Hepatocyte (in vitro differentiated cells): ENCODE data around the gene UPF2. TPM values are rescaled to one million over a fixed set of nuclear protein-coding genes. Genes with fewer than 3 reads are reported as not detected.
"Not testable (repeated sequence)": the region's sequence is repeated elsewhere in the genome, so short reads cannot be mapped to it uniquely, and the experiment has no call there.

Experiments
- DNase-seq: peaks from one replicate; pipeline ENCODE4 v3.0.0-alpha.2; 2016; ENCODE audit warnings: low spot score
- H2AFZ ChIP-seq: fragments of 200-600 bp; sonication (generic); 2 replicates; pipeline ENCODE4 v1.6.0; 2016; ENCODE audit warnings: antibody characterized with exemption, mild to moderate bottlenecking
- H3K27ac ChIP-seq: fragments of 200-600 bp; sonication (generic); 2 replicates; pipeline ENCODE4 v1.5.1; 2016; ENCODE audit warnings: mild to moderate bottlenecking
- H3K27me3 ChIP-seq: fragments of 200-600 bp; sonication (generic); 2 replicates; pipeline ENCODE4 v1.6.1; 2016
- H3K36me3 ChIP-seq: fragments of 200-600 bp; sonication (generic); replicated peaks from 2 replicates; pipeline ENCODE4 v1.5.1; 2016; ENCODE audit warnings: low read depth; ENCODE audit not compliant: insufficient read depth
- H3K4me1 ChIP-seq: fragments of 200-600 bp; sonication (generic); 2 replicates; pipeline ENCODE4 v1.5.1; 2016; ENCODE audit warnings: mild to moderate bottlenecking, moderate library complexity; ENCODE audit not compliant: insufficient read depth
- H3K4me2 ChIP-seq: fragments of 200-600 bp; sonication (generic); 2 replicates; pipeline ENCODE4 v1.6.0; 2016
- H3K4me3 ChIP-seq: fragments of 200-600 bp; sonication (generic); 2 replicates; pipeline ENCODE4 v1.5.1; 2016; ENCODE audit warnings: mild to moderate bottlenecking
- H3K79me2 ChIP-seq: fragments of 200-600 bp; sonication (generic); 2 replicates; pipeline ENCODE4 v1.6.0; 2017; ENCODE audit warnings: mild to moderate bottlenecking
- H3K9me2 ChIP-seq: fragments of 200-600 bp; sonication (generic); replicated peaks from 2 replicates; pipeline ENCODE4 v1.6.0; 2017; ENCODE audit warnings: mild to moderate bottlenecking; ENCODE audit not compliant: insufficient read depth
- H3K9me3 ChIP-seq: fragments of 200-600 bp; sonication (generic); 2 replicates; pipeline ENCODE4 v1.5.1; 2016; ENCODE audit warnings: low read depth, mild to moderate bottlenecking
- H4K20me1 ChIP-seq: fragments of 200-600 bp; sonication (generic); 2 replicates; pipeline ENCODE4 v1.6.0; 2016; ENCODE audit warnings: mild to moderate bottlenecking; ENCODE audit not compliant: insufficient read depth, poor library complexity, severe bottlenecking
- EZH2 ChIP-seq: fragments of 200-600 bp; sonication (generic); IDR thresholded peaks from 2 replicates; pipeline ENCODE4 v1.6.1; 2016; ENCODE audit warnings: antibody characterized with exemption, mild to moderate bottlenecking, borderline replicate concordance
- EZH2phosphoT487 ChIP-seq: fragments of 200-600 bp; sonication (generic); IDR thresholded peaks from one replicate; pipeline ENCODE4 v1.6.1; 2018; ENCODE audit warnings: antibody characterized with exemption, mild to moderate bottlenecking, low read depth, moderate library complexity; ENCODE audit not compliant: unreplicated experiment, severe bottlenecking
- WGBS: methylation state at CpG from one replicate; pipeline ENCODE4 v1.1.6; 2016; ENCODE audit warnings: low lambda C conversion rate; ENCODE audit errors: missing lambda C conversion rate; 5-methylcytosine and 5-hydroxymethylcytosine counted together
- polyA plus RNA-seq: library from polyadenylated mRNA; unstranded; fragments of >200 nt; fragmentation: Nextera tagmentation; extraction: Ambion mirVana; gene quantifications from 2 replicates; pipeline ENCODE4 v1.2.1, GENCODE V29; 2016
- total RNA-seq: library from RNA; depleted of rRNA; stranded (reverse); fragments of >200 nt; gene quantifications from 2 replicates; pipeline ENCODE4 v1.2.3, GENCODE V29; 2014
- TF ChIP-seq, protein P1 (sequence below): fragments of 200-600 bp; sonication (generic); IDR thresholded peaks from 2 replicates; pipeline ENCODE4 v1.5.1; 2016; ENCODE audit warnings: antibody characterized with exemption, mild to moderate bottlenecking; ENCODE audit not compliant: poor library complexity

UPF2 gene
- total and polyA plus RNA-seq, 2 experiments from 2014 or later, result 12.3 to 14.5 TPM

DNA sequence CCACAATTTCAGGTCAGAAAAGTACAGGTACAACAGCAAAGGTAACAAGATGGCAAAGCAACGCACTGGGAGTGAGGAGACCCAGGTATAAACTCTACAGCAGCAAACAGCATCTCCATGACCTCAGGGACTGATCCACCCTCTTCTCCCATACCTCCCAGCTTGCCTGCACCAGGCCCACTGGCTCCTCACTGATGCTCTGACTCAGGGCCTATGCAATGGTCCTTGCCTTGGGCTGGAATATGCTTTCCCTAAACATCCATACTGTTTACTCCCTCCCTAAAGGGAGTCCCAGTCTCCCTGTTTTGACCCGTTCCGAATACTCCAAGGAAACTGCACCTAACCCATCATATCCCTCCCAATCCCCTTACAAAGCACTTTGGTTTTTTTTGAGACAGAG, 60.4 kb downstream of the UPF2 start:
- WGBS, result 100% methylated on average over 3 of the region's 3 CpGs
- Histone ChIP-seq H3K4me3 (no peak overlapping the region), H2AFZ (no peak overlapping the region), H3K9me2 (no peaks in the 10 kb centered on the region), H3K27ac (no peak overlapping the region), H3K4me2 (no peak overlapping the region), H4K20me1 (no peaks in the 10 kb centered on the region), H3K79me2 (peaks cover 8% of the 10 kb centered on the region), H3K36me3 (no peaks in the 10 kb centered on the region), H3K27me3 (no peaks in the 10 kb centered on the region), H3K4me1 (no peaks in the 10 kb centered on the region), H3K9me3 (no peaks in the 10 kb centered on the region)
- TF ChIP-seq EZH2phosphoT487, result no peak
- no peak for TF ChIP-seq EZH2
- TF ChIP-seq, protein P1, sequence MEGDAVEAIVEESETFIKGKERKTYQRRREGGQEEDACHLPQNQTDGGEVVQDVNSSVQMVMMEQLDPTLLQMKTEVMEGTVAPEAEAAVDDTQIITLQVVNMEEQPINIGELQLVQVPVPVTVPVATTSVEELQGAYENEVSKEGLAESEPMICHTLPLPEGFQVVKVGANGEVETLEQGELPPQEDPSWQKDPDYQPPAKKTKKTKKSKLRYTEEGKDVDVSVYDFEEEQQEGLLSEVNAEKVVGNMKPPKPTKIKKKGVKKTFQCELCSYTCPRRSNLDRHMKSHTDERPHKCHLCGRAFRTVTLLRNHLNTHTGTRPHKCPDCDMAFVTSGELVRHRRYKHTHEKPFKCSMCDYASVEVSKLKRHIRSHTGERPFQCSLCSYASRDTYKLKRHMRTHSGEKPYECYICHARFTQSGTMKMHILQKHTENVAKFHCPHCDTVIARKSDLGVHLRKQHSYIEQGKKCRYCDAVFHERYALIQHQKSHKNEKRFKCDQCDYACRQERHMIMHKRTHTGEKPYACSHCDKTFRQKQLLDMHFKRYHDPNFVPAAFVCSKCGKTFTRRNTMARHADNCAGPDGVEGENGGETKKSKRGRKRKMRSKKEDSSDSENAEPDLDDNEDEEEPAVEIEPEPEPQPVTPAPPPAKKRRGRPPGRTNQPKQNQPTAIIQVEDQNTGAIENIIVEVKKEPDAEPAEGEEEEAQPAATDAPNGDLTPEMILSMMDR, result no peak
- DNase-seq, result no peak

DNA sequence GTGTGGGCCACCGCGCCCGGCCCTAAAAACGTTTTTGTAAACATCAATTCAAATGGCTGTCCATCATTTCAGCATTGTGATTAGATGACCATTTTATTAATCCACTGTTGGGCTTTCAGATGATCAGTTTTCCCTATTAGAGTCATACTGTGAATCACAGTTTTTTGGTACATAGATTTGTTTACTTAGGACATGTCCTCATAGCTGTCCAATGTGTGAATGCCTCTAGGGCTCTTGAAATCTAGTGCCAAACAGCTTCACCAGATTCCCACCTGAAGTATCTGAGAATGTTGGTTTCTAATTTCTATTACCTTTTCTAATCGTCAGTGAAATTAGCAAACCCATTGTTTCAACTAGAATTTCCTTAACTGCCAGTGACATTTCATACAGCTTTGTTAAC, 66.8 kb downstream of the UPF2 start:
- Histone ChIP-seq H3K27me3 (no peaks in the 10 kb centered on the region), H3K4me2 (no peak overlapping the region), H3K27ac (no peak overlapping the region), H3K36me3 (no peaks in the 10 kb centered on the region), H3K79me2 (no peaks in the 10 kb centered on the region), H3K9me3 (no peaks in the 10 kb centered on the region), H4K20me1 (no peaks in the 10 kb centered on the region), H3K4me3 (no peak overlapping the region), H2AFZ (no peak overlapping the region), H3K9me2 (no peaks in the 10 kb centered on the region), H3K4me1 (no peaks in the 10 kb centered on the region)
- no peak for TF ChIP-seq EZH2phosphoT487
- TF ChIP-seq, protein P1, result no peak
- TF ChIP-seq EZH2, result no peak
- no peak for DNase-seq
- WGBS, result 98% methylated on average over 5 of the region's 5 CpGs

DNA sequence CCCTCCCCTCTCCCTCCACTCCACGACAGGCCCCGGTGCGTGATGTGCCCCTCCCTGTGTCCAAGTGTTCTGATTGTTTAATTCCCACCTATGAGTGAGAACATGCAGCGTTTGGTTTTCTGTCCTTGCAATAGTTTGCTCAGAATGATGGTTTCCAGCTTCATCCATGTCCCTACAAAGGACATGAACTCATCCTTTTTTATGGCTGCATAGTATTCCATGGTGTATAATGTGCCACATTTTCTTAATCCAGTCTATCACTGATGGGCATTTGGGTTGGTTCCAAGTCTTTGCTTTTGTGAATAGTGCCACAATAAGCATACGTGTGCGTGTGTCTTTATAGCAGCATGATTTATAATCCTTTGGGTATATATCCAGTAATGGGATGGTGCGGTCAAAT, 70.1 kb downstream of the UPF2 start:
- not testable (repeated sequence) for H2AFZ ChIP-seq, DNase-seq, H3K27ac ChIP-seq, H4K20me1 ChIP-seq, H3K27me3 ChIP-seq, H3K4me1 ChIP-seq, H3K4me3 ChIP-seq, H3K9me2 ChIP-seq, H3K36me3 ChIP-seq, H3K9me3 ChIP-seq, H3K79me2 ChIP-seq, H3K4me2 ChIP-seq
- 99% methylated on average over 7 of the region's 7 CpGs for WGBS

DNA sequence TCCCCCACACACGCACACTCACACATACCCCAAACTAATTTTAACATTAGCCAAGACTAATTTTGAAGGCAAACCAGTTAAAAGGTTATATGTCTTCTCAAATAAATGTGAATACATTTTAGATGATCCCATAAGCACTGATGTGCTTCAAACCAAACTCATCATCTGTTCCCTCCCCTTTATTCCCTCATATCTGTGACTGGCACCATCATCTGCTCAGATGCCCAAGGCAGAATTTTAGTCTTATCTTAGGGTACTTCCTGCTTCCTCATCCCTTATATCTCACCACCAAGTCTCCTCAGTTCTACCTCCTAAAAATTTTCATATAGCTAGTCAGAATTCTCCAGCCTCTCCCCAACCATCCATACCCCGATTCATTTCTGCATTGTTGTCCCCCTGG, 80.4 kb downstream of the UPF2 start:
- Histone ChIP-seq H2AFZ (no peak overlapping the region), H3K4me3 (no peak overlapping the region), H3K79me2 (no peaks in the 10 kb centered on the region), H4K20me1 (no peaks in the 10 kb centered on the region), H3K4me2 (no peak overlapping the region), H3K27me3 (no peaks in the 10 kb centered on the region), H3K27ac (no peak overlapping the region), H3K9me3 (peaks cover 10% of the 10 kb centered on the region), H3K4me1 (no peaks in the 10 kb centered on the region), H3K36me3 (peaks cover 4% of the 10 kb centered on the region), H3K9me2 (no peaks in the 10 kb centered on the region)
- no peak for TF ChIP-seq EZH2
- 100% methylated on average over 2 of the region's 2 CpGs for WGBS
- DNase-seq, result no peak

DNA sequence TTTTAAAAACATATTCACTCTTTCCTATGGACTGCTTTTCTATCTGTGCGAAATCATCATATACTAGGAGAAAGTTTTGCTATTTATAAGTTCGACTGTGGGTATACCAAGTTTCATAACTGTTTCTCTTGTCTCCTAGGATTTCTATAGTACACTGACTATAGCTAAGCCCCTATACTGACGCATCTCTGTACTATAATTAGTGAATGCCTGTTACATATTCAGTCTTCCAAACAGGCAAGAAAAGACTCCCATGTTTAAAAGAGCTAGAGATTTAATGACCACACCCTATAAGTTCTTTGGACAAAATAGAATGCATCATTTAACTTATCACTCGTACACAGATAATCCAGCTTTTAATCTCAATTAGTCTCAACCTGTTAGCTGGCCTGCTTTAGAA, 80.8 kb downstream of the UPF2 start:
- Histone ChIP-seq H3K9me2 (no peaks in the 10 kb centered on the region), H4K20me1 (no peaks in the 10 kb centered on the region), H3K27me3 (no peaks in the 10 kb centered on the region), H3K4me3 (no peak overlapping the region), H3K27ac (no peak overlapping the region), H3K36me3 (peaks cover 3% of the 10 kb centered on the region), H3K4me2 (no peak overlapping the region), H3K9me3 (peaks cover 10% of the 10 kb centered on the region), H3K79me2 (no peaks in the 10 kb centered on the region), H2AFZ (no peak overlapping the region), H3K4me1 (no peaks in the 10 kb centered on the region)
- WGBS, result 99% methylated on average over 4 of the region's 4 CpGs
- DNase-seq, result no peak
- no peak for TF ChIP-seq EZH2
- TF ChIP-seq, protein P1, result no peak
- no peak for TF ChIP-seq EZH2phosphoT487
